Hepatocyte (in vitro differentiated cells): ENCODE results near the gene SPON2.

Source experiments
- EZH2 ChIP-seq: fragments of 200-600 bp; sonication (generic); IDR thresholded peaks from 2 replicates; pipeline ENCODE4 v1.6.1; 2016; ENCODE audit warnings: antibody characterized with exemption, mild to moderate bottlenecking, borderline replicate concordance
- EZH2phosphoT487 ChIP-seq: fragments of 200-600 bp; sonication (generic); IDR thresholded peaks from one replicate; pipeline ENCODE4 v1.6.1; 2018; ENCODE audit warnings: antibody characterized with exemption, mild to moderate bottlenecking, low read depth, moderate library complexity; ENCODE audit not compliant: unreplicated experiment, severe bottlenecking
- TF ChIP-seq, protein P1 (sequence below): fragments of 200-600 bp; sonication (generic); IDR thresholded peaks from 2 replicates; pipeline ENCODE4 v1.5.1; 2016; ENCODE audit warnings: antibody characterized with exemption, mild to moderate bottlenecking; ENCODE audit not compliant: poor library complexity

DNA sequence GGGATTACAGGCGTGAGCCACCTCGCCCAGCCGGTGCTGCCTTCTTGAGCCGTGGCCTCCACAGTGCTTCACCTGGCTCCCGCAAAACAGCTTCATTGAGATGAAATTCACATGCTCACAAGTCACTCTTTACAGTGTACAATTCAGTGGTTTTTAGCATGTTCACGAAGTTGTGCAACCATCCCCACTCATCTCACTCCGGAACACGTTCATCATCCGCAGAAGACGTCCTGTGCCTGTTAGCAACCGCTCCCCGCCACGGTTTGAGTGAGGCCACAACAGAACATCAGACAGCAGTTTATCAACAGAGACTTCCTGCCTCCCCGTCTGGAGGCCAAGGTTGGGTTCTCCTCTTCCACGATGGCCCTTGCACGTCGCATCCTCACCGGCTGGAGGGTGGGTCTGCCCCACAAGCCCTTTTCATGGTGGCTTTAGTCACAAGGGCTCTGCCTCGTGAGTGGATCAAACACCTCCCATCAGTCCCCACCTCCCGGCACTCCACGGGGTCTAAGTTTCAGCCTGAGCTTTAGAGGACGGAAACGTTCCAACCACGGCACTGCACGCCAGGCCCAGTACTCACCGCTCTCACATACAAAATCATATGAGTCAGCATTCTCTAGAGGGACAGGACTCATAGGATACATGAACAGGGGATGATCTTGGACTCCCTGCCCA is 29.6 kb upstream of the SPON2 start:
- TF ChIP-seq, protein P1, sequence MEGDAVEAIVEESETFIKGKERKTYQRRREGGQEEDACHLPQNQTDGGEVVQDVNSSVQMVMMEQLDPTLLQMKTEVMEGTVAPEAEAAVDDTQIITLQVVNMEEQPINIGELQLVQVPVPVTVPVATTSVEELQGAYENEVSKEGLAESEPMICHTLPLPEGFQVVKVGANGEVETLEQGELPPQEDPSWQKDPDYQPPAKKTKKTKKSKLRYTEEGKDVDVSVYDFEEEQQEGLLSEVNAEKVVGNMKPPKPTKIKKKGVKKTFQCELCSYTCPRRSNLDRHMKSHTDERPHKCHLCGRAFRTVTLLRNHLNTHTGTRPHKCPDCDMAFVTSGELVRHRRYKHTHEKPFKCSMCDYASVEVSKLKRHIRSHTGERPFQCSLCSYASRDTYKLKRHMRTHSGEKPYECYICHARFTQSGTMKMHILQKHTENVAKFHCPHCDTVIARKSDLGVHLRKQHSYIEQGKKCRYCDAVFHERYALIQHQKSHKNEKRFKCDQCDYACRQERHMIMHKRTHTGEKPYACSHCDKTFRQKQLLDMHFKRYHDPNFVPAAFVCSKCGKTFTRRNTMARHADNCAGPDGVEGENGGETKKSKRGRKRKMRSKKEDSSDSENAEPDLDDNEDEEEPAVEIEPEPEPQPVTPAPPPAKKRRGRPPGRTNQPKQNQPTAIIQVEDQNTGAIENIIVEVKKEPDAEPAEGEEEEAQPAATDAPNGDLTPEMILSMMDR = no peak
- TF ChIP-seq EZH2phosphoT487 (no peak), EZH2 (no peak)
